K562 (cell line): ENCODE results near the gene ZNF672. TPM values are rescaled to one million over a fixed set of nuclear protein-coding genes. Genes with fewer than 3 reads are reported as not detected.
A peak's percentile ranks its signal among the peaks of the same experiment; 100 is the strongest.

Source experiments
- DACH1 ChIP-seq: fragments of 450-650 bp; IDR thresholded peaks from 2 replicates; pipeline ENCODE4 v1.6.1; 2018; ENCODE audit not compliant: partially characterized antibody
- DMBX1 ChIP-seq: fragments of 250-450 bp; sonication (Bioruptor Pico); IDR thresholded peaks from 2 replicates; pipeline ENCODE4 v1.8.0; 2022; ENCODE audit warnings: inconsistent platforms, mild to moderate bottlenecking, moderate library complexity, borderline replicate concordance
- IRF2 ChIP-seq: sonication (generic); formaldehyde crosslinking; IDR thresholded peaks from 2 replicates; pipeline ENCODE4 v1.8.1; 2022; ENCODE audit warnings: mild to moderate bottlenecking, missing genetic modification reagents
- KAT7 ChIP-seq: sonication (generic); formaldehyde crosslinking; IDR thresholded peaks from 2 replicates; pipeline ENCODE4 v1.8.0; 2022; ENCODE audit warnings: missing genetic modification reagents, mild to moderate bottlenecking, borderline replicate concordance
- PPARD ChIP-seq: fragments of 250-450 bp; sonication (Bioruptor Pico); IDR thresholded peaks from 2 replicates; pipeline ENCODE4 v1.8.0; 2022; ENCODE audit warnings: inconsistent platforms, mild to moderate bottlenecking, moderate library complexity
- SNAPC5 ChIP-seq: fragments of 250-450 bp; sonication (Bioruptor Pico); IDR thresholded peaks from 2 replicates; pipeline ENCODE4 v1.8.0; 2021; ENCODE audit warnings: moderate library complexity, mild to moderate bottlenecking, inconsistent platforms
- SRF ChIP-seq, 2 experiments: fragments of 250-450, 450-650 bp in 1 of 2; sonication (Bioruptor Pico) in 1 of 2; sonication (generic) in 1 of 2; formaldehyde crosslinking; IDR thresholded peaks; 2 replicates each; pipeline versions ENCODE4 v1.5.0 to v1.5.1; 2020 to 2022; ENCODE audit warnings: mild to moderate bottlenecking in 1 of 2, missing genetic modification reagents in 1 of 2
- TAF15 ChIP-seq: fragments of 200-400 bp; formaldehyde crosslinking; IDR thresholded peaks from 2 replicates; pipeline ENCODE4 v1.6.1; 2017; ENCODE audit warnings: mild to moderate bottlenecking, low read depth, low read length, moderate library complexity
- TEAD1 ChIP-seq, 2 experiments: fragments of 450-650 bp in 1 of 2; sonication (generic) in 1 of 2; formaldehyde crosslinking; IDR thresholded peaks; 2 replicates each; pipeline versions ENCODE4 v1.4.0 to v1.8.0; 2020 to 2022; ENCODE audit warnings: mild to moderate bottlenecking in 2 of 2, missing genetic modification reagents in 1 of 2
- USF2 ChIP-seq: sonication (generic); formaldehyde crosslinking; IDR thresholded peaks from 2 replicates; pipeline ENCODE4 v1.5.0; 2020; ENCODE audit warnings: missing genetic modification reagents
- ZNF175 ChIP-seq: fragments of 200-800 bp; sonication (Bioruptor generic); IDR thresholded peaks from 2 replicates; pipeline ENCODE4 v1.6.1; 2016; ENCODE audit warnings: low read depth, mild to moderate bottlenecking, missing genetic modification characterization, missing compliant biosample characterization
- ZNF398 ChIP-seq: fragments of 250-450 bp; sonication (Bioruptor Pico); IDR thresholded peaks from 2 replicates; pipeline ENCODE4 v1.8.0; 2021; ENCODE audit warnings: moderate library complexity, mild to moderate bottlenecking, inconsistent platforms
- ZNF699 ChIP-seq: fragments of 250-450 bp; sonication (Bioruptor Pico); IDR thresholded peaks from 2 replicates; pipeline ENCODE4 v1.8.0; 2021; ENCODE audit warnings: mild to moderate bottlenecking, moderate library complexity; ENCODE audit not compliant: insufficient replicate concordance
- polyA plus RNA-seq, 8 experiments: library from polyadenylated mRNA; depleted of rRNA in 4 of 8; stranded (reverse) in 5 of 8; unstranded in 3 of 8; fragments of >200 nt; fragmentation: Nextera tagmentation in 2 of 8; fragmentation: Illumina TruSeq in 1 of 8; extraction: Ambion mirVana in 2 of 8; extraction: Trizol in 1 of 8; gene quantifications; 2 replicates each; pipeline versions ENCODE4 v1.2.1 to v1.2.3, GENCODE V29; 2011 to 2014; ENCODE audit warnings: inconsistent platforms in 1 of 8, missing spikeins in 1 of 8
- total RNA-seq, 7 experiments: library from RNA; depleted of rRNA in 6 of 7; stranded (reverse); fragments of >200 nt in 6 of 7; fragmentation: Illumina TruSeq in 2 of 7; extraction: Trizol in 2 of 7; gene quantifications; 2 replicates each; pipeline versions ENCODE4 v1.2.1 to v1.2.3, GENCODE V29; 2011 to 2021; ENCODE audit warnings: low replicate concordance in 1 of 7
- TF ChIP-seq, protein P1 (sequence below), 2 experiments: fragments of 150-350 bp in 1 of 2; IDR thresholded peaks; 2 replicates each; pipeline ENCODE4 v1.6.1; 2012 to 2016; ENCODE audit warnings: low read depth in 2 of 2, low read length in 2 of 2, mild to moderate bottlenecking in 1 of 2, moderate library complexity in 1 of 2
- TF ChIP-seq, protein P2 (sequence below): fragments of 250-450 bp; sonication (Bioruptor Pico); IDR thresholded peaks from 2 replicates; pipeline ENCODE4 v1.5.0; 2021; ENCODE audit warnings: mild to moderate bottlenecking, borderline replicate concordance

ZNF672 gene
- total and polyA plus RNA-seq, 9 of the 15 experiments (the other 6 are each of a cell fraction or from before 2014, with no cell fraction given) = 1.9 to 57.9 (median 24.1) TPM

DNA sequence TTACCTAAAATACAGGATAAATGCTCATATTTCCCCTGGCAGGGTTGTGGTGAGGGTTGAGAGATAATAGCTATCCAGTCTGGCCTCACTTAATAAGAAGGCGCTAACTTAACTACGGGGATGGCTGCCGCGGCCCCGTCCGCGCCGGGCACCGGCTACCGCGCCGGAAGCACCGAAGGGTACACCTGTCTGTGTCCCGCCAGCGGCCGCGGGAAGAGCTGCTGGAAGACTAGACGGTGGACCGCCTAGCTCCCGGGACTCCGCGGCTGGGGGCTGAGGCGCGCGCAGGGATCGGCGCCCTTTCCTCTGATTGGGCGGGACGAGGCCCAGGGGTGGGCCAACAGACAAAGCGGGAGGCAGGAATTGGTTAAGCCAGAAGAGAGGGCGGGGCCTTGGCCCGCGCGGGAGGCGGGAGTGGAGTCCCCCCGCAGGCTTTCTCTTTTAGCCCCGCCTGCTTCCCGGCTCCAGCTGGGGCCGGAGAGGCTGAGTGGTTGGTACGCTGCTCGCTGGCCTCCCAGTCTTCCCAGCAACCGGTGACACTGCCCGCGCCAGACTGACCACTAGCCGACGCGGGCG is at the start of gene ZNF672 (continued):
- TF ChIP-seq, protein P1, sequence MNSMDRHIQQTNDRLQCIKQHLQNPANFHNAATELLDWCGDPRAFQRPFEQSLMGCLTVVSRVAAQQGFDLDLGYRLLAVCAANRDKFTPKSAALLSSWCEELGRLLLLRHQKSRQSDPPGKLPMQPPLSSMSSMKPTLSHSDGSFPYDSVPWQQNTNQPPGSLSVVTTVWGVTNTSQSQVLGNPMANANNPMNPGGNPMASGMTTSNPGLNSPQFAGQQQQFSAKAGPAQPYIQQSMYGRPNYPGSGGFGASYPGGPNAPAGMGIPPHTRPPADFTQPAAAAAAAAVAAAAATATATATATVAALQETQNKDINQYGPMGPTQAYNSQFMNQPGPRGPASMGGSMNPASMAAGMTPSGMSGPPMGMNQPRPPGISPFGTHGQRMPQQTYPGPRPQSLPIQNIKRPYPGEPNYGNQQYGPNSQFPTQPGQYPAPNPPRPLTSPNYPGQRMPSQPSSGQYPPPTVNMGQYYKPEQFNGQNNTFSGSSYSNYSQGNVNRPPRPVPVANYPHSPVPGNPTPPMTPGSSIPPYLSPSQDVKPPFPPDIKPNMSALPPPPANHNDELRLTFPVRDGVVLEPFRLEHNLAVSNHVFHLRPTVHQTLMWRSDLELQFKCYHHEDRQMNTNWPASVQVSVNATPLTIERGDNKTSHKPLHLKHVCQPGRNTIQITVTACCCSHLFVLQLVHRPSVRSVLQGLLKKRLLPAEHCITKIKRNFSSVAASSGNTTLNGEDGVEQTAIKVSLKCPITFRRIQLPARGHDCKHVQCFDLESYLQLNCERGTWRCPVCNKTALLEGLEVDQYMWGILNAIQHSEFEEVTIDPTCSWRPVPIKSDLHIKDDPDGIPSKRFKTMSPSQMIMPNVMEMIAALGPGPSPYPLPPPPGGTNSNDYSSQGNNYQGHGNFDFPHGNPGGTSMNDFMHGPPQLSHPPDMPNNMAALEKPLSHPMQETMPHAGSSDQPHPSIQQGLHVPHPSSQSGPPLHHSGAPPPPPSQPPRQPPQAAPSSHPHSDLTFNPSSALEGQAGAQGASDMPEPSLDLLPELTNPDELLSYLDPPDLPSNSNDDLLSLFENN (IDR thresholded peaks at IDR 0.05; ENCODE audit: low read depth in 2 of 2, low read length in 2 of 2) = peak in 1 of 2 experiments; percentile 13; a peak in 1 of 4 replicates
- TF ChIP-seq SRF (CRISPR knock-in tag; IDR thresholded peaks at IDR 0.05) = peak in 1 of 2 experiments; percentile 58; a peak in 2 of 4 replicates
- peak; percentile 48; the same call in 1 of the 2 replicates for TF ChIP-seq DMBX1
- no peak for TF ChIP-seq IRF2 (CRISPR knock-in tag)
- TF ChIP-seq ZNF398 = no peak
- TF ChIP-seq TAF15 = no peak
- TF ChIP-seq ZNF699 (CRISPR knock-in tag) = no peak
- TF ChIP-seq, protein P2, sequence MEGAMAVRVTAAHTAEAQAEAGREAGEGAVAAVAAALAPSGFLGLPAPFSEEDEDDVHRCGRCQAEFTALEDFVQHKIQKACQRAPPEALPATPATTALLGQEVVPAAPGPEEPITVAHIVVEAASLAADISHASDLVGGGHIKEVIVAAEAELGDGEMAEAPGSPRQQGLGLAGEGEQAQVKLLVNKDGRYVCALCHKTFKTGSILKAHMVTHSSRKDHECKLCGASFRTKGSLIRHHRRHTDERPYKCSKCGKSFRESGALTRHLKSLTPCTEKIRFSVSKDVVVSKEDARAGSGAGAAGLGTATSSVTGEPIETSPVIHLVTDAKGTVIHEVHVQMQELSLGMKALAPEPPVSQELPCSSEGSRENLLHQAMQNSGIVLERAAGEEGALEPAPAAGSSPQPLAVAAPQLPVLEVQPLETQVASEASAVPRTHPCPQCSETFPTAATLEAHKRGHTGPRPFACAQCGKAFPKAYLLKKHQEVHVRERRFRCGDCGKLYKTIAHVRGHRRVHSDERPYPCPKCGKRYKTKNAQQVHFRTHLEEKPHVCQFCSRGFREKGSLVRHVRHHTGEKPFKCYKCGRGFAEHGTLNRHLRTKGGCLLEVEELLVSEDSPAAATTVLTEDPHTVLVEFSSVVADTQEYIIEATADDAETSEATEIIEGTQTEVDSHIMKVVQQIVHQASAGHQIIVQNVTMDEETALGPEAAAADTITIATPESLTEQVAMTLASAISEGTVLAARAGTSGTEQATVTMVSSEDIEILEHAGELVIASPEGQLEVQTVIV = no peak
- no peak for TF ChIP-seq PPARD (CRISPR knock-in tag)
- TF ChIP-seq DACH1 = peak; percentile 83
- TF ChIP-seq TEAD1 (CRISPR knock-in tag; IDR thresholded peaks at IDR 0.05) = 0 out of 4 replicates have a peak, but pooled peaks of 1 of the 2 experiments have one; percentile 25
- no peak for TF ChIP-seq SNAPC5
- no peak for TF ChIP-seq USF2
- TF ChIP-seq KAT7 (CRISPR knock-in tag) = peak; percentile 76; the same call in 1 of the 2 replicates
- no peak for TF ChIP-seq ZNF175
